HG03045 (cell line): ENCODE data around the gene BTBD16.

Experiments used
- ATAC-seq: cut with Tn5 transposase; IDR thresholded peaks from one replicate; pipeline ENCODE4 v1.9.1; 2021; ENCODE audit warnings: mild to moderate bottlenecking, moderate library complexity; ENCODE audit not compliant: unreplicated experiment

BTBD16 gene

DNA sequence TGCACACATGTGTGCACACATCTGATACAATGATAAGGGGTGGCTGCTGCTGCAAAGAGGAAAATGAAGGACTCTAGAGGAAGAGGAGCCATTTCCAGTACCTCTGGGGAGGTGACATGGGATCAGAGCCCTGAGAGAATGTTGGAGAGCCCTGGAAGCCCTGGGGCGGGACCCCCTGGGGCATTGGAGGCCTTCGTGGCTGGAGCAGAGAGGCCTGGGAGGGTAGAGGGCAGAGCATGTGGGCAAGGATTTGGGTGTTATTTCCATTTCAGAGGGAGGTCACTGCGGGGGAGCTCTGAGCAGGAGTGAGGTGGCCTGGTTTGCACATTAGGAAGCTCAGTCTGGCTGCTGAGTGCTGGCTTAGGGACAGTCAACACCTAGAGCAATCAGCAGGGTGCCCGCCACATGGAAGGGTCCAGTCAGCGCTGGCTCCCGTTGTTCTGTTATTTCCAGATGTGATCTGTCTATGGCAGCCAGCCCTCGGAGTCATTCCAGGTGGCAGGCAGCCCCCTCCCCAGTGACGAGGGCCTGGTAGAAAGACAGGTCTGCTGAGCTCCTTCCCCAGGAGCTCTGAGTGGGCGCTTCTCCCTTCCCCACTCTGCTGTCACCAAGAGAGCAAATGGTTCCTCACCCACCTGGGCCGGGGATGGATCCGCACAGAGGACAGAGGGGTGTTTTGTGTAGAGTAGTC, 24.1 kb upstream of the BTBD16 start:
- no peak for ATAC-seq

DNA sequence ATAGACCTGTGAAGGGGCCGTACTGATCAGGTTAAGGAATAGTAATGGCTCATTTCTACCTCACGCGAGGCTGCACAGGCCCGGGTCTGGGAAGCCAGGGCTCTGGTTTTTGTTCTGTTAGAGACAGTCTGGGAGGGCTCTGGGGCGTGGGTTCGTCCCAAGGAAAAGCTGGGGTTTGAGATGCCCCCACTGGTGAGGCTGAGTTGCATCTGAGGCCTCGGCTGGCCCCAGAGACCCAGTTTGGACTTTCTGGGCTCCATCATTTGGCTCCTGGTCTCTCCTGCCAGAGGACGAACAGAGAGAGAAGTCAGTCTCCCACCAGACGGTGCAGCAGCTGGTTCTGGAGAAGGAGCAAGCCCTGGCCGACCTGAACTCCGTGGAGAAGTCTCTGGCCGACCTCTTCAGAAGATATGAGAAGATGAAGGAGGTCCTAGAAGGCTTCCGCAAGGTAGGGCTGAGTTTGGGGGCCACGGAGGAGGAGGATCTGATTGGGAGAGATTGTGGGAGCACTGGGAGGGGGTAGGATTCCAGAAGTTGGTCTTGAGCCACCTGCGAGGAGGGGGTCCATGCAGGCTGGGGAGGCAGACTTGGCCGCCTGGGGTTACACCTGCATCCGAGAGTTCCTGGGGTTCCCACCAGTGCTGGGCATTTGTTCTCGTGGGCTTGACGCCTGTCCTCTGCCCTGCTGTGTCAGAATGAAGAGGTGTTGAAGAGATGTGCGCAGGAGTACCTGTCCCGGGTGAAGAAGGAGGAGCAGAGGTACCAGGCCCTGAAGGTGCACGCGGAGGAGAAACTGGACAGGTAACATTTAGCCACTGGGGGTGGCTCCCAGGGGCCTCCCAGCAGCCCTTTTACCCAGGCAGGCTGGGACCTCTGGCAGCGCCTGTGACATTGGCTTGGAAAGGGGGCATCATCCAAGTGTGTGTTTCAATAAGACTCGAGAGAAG, 22.5 kb upstream of the BTBD16 start:
- ATAC-seq, result no peak

DNA sequence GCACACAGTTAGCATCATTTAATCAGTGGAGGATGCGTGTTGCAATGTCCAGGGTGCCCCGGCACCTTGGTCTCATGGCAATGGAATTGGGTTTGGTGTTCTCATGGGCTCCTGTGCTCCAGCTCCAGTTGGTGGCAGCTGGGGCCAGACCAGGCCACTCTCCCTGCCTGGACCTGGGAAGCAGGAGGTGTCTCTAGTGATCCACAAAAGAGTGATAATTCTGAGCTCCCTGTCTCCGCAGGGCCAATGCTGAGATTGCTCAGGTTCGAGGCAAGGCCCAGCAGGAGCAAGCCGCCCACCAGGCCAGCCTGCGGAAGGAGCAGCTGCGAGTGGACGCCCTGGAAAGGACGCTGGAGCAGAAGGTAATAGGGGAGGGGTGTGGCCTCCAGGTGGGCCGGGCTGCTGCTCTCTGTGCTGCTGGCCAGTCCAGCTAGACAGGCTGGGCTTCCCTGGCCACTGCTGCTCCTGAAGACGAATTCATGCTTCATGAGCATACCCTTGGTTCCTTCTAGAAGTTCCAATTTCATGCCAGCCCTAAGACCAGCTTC, 21.7 kb upstream of the BTBD16 start:
- no peak for ATAC-seq

DNA sequence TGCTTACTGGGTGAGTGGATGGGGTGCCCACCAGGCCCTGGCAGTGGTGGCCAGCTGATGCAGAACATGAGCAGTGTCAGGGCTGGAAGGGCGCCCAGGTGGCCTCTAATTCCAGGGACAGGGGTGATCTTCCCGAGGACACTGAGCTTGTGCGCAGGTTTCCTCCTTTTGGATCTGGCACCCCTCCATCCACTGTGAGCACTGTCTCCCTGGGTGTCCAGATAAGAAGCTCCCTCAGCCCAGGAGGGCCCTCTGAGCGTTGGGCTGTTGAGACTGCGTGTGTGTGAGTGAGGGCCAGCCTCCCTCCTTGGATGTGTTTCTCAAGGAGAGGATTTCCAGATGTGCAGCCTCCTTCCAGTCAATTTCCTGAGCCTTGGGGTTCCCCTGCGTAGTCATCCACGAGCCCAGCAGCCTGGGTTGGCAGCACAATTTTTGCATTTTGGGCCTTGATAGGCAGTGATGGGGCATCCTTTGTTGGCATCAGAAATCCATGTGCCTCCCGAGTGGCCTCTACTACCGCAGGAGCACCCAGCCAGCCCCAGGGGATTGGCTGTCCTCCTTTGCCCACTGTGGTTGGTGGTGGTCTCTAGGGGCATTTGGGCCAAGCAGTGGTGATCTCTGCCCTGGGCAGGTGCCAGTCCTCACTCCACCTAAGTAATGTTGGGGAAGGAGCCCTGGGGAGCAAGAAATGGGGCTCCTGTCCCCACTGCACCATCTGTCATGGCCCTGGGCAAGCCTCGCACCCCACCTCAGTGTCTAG, 20.9 kb upstream of the BTBD16 start:
- ATAC-seq, result no peak

DNA sequence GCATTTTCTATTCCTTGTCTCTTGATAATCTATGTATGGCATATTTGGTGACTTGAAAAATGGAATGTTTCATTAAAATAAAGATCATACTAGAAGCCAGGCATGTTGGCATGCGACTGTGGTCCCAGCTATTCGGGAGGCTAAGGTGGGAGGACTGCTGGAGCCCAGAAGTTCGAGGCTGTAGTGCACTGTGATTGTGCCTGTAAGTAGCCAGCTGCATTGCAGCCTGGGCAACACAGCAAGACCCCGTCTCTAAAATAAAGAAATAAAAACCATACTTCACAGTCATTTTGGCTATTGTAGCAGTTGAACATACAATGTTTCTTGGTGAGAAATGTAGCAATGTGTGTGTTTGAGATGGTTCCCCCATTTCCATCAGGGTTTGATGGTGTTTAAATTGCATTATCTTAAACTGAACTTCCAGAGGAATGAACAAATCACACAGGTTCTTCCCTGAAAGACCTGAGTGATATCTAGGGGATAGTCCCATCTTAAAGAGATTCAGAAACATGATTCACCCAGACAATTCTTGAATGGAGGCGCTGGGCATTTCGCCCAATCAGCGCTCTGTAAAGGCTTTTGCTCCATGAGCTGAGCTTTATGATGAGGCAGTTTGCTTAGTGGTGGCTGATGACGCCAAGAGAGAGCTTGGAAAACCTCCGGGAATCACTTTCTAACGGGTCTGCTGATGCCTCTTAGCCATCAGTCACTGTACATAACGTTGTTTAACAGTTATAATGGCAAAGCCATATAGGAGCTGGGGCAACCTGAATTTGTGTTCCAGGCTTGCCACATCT, 19.4 kb upstream of the BTBD16 start:
- ATAC-seq, result no peak

DNA sequence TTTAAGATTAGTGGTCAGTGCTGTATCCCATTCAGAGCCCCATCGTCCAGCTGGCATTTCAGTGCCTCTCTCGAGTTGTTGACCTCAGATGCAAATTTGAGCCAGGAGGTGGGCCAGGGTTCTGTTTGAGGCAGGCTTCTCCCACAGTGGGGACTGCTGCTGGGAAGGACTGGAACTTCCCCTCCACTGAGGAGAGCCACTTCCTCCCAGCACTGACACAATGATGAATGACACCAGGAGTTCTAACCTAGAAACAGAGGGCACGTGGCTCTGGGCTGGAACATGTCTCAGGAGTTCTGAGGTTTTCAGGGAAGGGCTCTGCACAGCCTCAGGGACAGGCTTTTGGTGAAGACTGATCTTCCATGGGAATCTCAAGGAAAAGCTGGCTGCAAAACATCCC, 18.3 kb upstream of the BTBD16 start:
- ATAC-seq, result no peak

DNA sequence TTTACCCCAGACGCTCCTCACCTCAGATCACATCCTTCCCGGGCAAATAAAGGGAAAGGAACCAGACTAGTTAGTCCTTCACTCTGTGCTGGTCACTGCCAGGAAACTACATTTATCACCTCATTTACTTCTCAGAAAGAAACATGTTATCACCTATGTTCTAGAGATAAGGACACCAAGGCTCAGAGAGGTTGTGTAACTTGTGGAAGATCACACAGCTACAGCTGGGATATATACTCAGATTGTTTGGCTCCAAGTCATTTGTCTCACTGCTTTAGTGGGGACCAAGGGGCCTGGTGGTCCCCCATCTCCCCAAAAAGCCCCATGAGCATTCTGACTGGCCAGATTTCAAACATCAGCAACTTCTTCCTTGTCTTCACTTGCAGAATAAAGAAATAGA, 17.5 kb upstream of the BTBD16 start:
- ATAC-seq, result no peak

DNA sequence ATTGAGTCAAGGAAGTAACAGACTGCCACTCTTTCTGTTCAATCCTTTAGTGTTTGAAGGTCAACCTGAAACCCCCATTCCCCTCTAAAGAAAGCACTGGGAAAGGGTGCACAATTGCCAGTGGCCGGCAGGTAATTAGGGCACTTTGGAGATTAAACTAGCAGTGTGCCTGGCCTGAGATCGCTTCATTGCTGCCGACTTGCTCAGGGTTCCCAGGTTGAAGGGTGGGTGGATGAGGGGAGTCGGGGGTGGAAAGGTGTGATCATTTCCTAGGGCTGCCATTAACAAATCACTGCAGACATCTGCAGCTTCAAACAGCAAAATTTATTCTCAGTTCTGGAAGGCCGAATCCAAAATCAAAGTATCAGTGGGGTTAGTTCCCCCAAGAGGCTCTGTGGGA, 16.3 kb upstream of the BTBD16 start:
- no peak for ATAC-seq

DNA sequence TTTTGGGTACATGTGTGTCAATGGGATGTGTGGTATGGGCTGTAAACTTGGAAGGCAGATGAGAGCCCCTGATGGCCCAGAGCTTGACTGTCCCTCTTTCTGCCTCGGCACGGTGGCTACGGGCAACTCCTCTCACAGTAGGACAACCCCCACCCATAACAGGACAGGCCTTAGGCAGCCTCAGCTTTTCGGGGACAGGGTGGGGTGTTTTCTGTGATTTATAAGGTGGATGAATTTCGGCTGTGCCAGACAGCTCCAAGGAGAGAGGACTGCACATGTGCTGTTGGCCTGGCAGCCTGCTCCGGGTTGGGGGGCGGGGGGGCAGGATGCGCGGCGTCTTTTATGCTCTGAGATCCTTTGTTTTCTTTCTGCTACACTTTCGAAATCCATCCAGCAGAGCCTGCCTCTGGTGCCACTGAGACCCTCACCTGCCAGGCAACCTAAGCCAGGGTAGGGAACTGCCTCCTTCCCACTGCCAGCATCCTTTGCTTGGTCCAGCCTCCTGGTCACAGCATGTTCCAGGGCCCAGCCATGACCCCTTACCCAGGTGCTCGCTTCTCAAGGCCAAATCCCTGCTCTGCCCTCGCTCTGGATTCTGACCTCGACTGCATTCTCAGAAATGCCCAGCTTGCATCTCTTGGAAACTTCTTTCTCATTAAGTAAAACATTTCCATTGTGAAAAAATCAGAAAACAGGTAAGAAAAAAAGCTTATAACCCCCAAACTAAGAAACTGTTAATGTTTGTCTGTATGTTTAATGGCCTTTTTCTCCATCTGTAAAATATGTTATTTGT, 15.4 kb upstream of the BTBD16 start:
- ATAC-seq, result no peak

DNA sequence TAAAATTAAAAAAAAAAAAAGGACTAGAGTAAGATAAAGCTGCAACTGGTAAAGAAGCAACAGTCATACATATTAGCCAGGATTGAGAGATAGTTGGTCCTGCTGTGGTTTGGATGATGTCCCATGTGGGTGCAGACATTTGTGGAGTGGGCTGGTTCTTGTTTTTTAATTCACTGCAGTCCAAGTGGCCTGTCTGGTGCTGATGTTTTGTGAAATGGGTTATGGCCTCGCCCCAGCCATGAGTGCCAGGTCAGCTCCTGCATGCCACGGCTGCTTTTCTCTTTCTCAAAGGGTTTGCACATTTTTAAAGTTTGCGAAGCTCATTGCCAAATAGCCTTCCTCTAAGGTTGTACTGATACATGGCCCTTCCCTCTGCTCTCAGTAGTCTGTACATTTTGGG, 14.1 kb upstream of the BTBD16 start:
- no peak for ATAC-seq

DNA sequence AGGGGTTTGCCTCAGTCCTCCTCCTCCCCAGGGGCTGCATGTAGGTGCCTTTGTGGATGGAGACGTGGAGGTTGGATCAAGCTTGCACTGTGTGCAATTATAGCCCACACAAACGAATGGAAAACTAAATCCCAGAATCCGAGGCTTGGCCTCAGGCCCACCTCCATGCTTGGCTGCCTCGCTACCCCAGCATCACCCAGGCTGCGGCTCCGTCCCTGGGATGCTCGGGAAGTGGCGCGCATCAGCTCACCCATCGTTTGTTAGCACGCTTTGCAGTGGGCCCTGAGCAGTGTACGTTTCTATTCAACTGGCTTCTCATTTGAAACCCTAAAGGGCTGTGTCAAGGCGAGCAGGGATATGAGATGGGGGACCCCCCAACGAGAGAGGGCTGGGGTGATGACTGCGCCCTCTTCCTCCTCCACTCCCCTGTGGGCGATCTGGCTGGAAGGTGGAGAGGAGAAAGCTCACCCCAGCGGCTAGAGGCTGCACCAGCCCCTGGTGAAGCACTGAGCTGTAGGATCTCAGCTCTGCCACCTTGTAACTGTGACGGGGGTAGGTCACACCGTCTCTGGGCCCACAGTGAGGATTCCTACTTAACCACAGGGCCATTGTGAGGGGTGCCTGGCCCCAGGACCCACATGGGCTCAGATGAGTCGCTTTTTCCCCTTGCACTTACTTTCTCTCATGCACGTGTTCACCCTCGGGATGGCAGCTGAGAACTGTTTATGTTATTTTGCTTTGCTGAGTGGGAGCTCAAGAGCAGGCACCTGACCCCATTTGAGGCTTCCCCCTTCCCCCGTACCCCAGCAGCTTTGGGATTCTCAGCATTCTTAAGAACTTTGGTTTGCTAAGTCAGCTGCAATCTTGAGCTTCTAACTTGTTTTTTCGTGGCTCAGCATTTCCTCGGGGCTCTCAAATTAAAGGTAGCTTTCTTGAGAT, 12.7 kb upstream of the BTBD16 start:
- no peak for ATAC-seq

DNA sequence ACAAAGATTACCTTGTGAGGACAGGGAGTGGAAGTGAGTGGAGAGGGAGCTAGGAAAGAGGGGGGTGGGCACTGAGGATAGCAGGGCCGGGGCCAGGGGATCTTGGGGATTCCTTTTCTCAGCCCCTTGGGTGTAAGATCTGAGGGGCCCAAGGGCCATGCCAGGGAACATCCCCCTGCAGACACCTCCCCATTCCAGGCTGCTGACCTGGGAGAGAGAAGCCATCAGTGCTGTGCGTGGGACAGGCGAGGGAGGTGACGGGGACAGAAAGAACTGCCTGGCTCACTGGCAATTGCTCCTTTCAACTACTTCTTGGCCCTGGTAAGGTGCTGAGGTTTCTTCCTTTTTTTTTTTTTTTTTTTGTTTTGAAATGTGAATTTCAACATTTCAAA, 12.0 kb upstream of the BTBD16 start:
- no peak for ATAC-seq

DNA sequence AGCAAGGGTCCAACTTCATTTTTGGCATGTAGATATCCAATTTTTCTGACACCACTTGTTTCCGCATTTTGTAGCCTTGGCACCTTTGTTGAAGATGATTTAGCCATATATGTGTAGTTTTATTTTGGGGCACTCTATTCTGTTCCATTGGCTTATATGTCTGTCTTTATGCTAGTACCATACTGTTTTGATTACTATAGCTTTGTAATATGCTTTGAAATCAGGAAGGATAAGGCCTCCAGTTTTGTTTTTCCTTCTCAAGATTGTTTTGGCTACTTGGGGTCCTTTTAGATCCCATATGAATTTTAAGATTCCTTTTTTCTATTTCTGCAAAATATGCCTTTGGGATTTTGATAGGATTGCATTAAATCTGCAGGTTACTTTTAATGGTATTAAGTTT, 9.5 kb upstream of the BTBD16 start:
- no peak for ATAC-seq

DNA sequence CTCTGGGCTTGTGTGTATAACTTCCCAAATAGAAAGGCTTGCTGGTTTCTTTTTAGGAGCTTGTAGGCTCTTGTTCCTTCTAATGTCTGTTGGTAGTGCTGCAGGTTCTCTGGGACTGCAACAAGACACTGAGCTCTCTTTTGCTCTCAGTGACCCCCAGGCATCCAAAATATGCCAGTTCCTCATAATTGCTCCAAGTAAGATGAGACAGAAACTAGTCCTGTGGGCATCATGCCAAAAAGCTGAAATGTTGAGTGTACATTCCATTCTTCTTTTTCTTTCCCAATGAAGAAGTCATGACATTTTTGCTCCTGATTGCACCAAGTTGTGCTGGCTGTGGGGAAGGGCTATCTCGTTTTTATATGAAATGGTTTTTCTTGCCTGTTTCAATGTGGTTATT, 7.1 kb upstream of the BTBD16 start:
- ATAC-seq, result no peak

DNA sequence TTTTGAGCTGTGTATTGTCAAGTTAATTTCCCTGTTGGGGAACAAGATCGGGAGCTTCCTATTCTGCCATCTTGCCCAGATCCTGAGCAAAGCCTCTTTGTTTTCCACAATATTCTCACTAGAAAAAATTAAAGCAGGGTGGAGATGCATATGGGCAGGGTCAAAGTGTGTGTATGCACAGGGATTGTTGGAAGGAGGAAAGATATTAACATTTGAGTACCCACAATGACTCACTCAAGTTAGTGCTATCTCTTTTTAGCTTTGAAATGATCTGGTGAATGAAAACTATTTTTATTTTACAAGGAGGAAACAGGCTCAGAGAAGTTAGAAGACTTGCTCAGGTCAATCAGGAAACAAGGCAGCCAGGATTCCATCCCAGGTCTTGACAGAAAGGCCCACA, 6.7 kb upstream of the BTBD16 start:
- no peak for ATAC-seq

DNA sequence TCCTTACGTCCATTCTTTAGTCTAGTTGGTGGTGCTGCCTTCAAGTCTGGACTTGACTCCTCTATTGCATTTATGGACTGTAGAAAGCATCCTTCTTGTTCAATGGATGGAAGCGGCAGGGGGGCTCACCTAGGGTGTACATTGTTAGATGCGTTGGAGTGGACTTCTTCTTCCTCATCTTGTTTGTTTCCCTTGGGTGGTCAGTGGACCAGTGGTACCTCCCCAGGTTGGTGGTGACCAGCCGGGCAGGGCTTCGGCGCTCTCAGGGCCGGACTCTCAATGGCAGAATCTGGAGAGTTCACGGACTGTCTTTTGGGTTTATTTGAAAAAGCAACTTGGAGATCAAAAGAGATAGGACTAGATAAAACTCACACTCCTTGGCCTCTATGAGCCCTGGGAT, 6.2 kb upstream of the BTBD16 start:
- ATAC-seq, result no peak

DNA sequence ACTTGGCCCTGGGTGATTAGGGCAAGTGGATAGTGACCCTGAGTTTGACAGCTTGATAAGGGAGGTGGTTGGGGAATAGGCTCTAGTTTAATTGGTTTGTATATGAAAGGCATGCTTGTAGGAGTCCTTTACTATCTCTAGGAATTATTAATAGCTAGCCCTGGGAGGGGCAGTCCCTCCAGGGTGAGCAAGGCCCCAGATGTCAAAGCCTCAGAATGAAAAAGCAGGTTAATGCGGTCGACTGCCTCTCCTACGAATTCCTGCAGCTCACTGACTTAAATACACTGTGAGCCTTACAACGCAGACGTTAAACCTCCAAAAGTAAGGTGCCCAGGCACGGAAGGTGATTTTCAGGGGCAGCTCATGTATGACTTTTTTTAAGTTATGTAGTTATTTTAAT, 5.2 kb upstream of the BTBD16 start:
- no peak for ATAC-seq

DNA sequence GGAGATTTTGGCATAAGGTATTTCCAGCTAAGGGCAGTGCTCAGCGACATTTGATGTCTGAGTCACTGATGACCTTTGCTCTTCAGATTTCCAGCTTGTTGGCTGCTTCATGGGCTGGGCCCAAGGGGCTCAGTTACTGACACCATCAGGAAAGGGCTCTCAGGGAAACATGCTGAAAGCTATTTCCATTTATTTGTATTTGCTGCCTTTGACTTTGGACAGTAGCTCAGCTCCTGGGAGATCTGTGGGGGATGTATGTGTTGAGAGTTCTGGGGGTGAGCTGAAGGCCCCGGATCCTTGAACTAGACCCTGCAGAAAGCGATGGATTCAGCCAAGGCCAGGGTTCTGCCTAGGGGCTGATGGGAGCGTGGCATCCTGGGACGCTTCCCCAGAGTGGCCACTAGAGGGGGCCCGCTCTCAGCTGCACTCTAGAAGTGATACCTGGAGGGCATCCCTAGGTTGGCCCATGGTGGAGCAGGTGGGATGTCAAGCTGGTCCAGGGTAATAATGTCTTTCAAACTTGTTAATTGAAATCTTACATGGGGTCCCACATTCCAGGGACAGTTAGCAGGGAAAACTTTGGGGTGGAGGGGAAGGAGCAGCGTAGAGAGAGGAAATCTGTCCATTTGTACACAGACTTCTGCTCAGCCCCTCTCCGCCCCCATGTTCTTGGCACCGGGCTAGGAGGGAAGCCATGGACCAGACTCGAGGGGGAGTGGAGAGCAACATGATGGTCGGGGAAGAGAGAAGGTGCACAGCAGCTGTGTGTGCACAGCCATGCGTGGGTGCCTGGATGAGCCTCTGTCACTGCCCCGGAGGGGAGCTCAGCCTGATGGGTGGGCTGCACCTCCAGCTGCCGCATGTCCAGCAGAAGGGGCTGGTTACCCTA, 3.0 kb upstream of the BTBD16 start:
- peak; percentile 70 for ATAC-seq
